Small intestine (tissue), 7 donors: Measurements from ENCODE around the gene DAPK1. TPM values are rescaled to one million over a fixed set of nuclear protein-coding genes. Genes with fewer than 3 reads are reported as not detected.
A peak's percentile ranks its signal among the peaks of the same experiment; 100 is the strongest.

ENCODE experiments used
- DNase-seq, 2 donors: peaks; one replicate each; pipeline versions ENCODE4 v3.0.0 to v3.0.0-alpha.2; 2013
- FAIRE-seq: peaks from 2 replicates; lab custom pipeline; 2012; peaks lifted over from hg19 to GRCh38; lab: Jason Lieb, UNC
- H3K27ac ChIP-seq, 3 donors: one replicate each; pipeline ENCODE4 v1.5.1; 2013; ENCODE audit warnings: low read length in 2 of 3, mild to moderate bottlenecking in 2 of 3, control low read depth in 1 of 3, inconsistent platforms in 1 of 3, low read depth in 1 of 3, moderate library complexity in 1 of 3
- H3K27me3 ChIP-seq, 3 donors: one replicate each; pipeline ENCODE4 v1.6.1; 2013; ENCODE audit warnings: low read length in 3 of 3, inconsistent platforms in 1 of 3; ENCODE audit not compliant: control insufficient read depth in 3 of 3, insufficient read depth in 3 of 3
- H3K36me3 ChIP-seq, 3 donors: one replicate each; pipeline ENCODE4 v1.6.1; 2013; ENCODE audit warnings: low read length in 3 of 3, inconsistent platforms in 1 of 3, low read depth in 1 of 3, mild to moderate bottlenecking in 1 of 3, moderate library complexity in 1 of 3; ENCODE audit not compliant: control insufficient read depth in 3 of 3, insufficient read depth in 2 of 3
- H3K4me1 ChIP-seq, 3 donors: one replicate each; pipeline ENCODE4 v1.6.1; 2013; ENCODE audit warnings: low read length in 2 of 3, inconsistent platforms in 1 of 3, low read depth in 1 of 3, mild to moderate bottlenecking in 1 of 3, moderate library complexity in 1 of 3; ENCODE audit not compliant: control insufficient read depth in 3 of 3, insufficient read depth in 2 of 3
- H3K4me3 ChIP-seq, 3 donors: one replicate each; pipeline ENCODE4 v1.5.1; 2013; ENCODE audit warnings: low read length in 3 of 3, control low read depth in 1 of 3, inconsistent platforms in 1 of 3, low read depth in 1 of 3, mild to moderate bottlenecking in 1 of 3, moderate library complexity in 1 of 3
- H3K9me3 ChIP-seq, 2 donors: one replicate each; pipeline ENCODE4 v1.6.1; 2013; ENCODE audit warnings: low read depth in 1 of 2, low read length in 1 of 2; ENCODE audit not compliant: control insufficient read depth in 2 of 2, insufficient read depth in 1 of 2
- whole genome bisulfite sequencing, 3 donors: extraction: QIAGEN DNeasy Blood & Tissue Kit; methylation state at CpG; one replicate each; pipeline ENCODE4 v1.1.7; 2013; 5-methylcytosine and 5-hydroxymethylcytosine counted together
- polyA plus RNA-seq, 4 donors: library from polyadenylated mRNA; stranded (reverse) in 3 of 4; unstranded in 1 of 4; fragments of 200-250 nt in 3 of 4; fragments of 120-200 nt in 1 of 4; gene quantifications; one replicate each; pipeline versions ENCODE4 v1.2.1 to v1.2.3, GENCODE V29; 2013
- donor health status: healthy with polysubstance abuse.
- donor health status: control.
- donor health status: control.
- donor health status: Bipolar disorder and iron deficiency.
- donor health status: healthy.

The DAPK1 gene
- polyA plus RNA-seq, 4 donors, result 6.8 to 21.7 (median 9.6) TPM

DNA sequence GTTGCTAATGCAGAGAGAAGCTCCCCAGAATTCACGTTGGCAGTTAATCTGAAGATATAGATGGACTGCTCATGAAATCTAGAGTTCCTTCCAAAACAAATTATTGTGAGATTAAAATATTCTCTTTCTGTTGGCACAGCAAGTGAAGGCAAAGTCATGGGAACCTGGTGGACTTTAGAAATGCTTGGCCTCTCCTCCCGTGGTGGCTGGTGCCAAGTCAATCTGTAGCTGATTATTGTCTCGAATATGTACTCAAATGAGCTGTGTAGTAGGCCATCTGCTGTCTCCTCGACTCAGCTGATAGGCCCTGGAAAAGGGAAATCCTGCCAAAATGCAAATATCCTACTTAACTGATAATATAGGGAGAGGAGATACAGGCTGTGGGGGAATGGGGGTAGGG is 69.3 kb downstream of the DAPK1 start:
- 11 to 35% (median 23%) methylated on average over 4 of the region's 4 CpGs for WGBS, 3 donors
- no peak overlapping the region for H3K27ac ChIP-seq
- DNase-seq, result peak in 1 of 2 donors; percentile 82

DNA sequence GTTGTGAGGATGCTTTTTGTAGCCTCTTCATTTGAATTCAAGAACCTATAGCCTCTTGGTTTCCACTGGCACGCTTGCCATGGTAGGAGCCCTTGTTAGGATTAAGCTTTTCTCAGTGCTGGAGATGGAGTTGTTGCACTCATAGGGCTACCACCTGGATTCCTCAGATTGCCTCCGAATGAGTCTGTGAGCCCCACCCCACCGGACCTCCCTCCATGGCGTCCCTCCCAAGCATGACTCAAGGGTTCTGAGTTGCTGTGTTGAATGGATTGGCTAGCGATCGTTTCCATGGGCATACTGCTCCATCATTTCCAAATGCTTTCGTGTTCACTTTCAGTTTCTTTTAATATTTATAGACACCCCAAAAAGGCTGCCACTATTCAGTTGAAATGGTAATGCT is 69.9 kb downstream of the DAPK1 start:
- no peak for FAIRE-seq
- no peak overlapping the region for H3K27ac ChIP-seq
- no peak overlapping the region for H3K4me3 ChIP-seq
- H3K27me3 ChIP-seq, result peaks cover 0 to 4% (median 0%) of the 10 kb centered on the region in 3 donors
- peaks cover 0 to 2% (median 0%) of the 10 kb centered on the region in 3 donors for H3K36me3 ChIP-seq
- H3K4me1 ChIP-seq, result peaks cover 9 to 37% (median 17%) of the 10 kb centered on the region in 3 donors
- no peak for DNase-seq
- 51 to 70% (median 67%) methylated on average over 7 of the region's 7 CpGs for WGBS, 3 donors
- no peaks in the 10 kb centered on the region for H3K9me3 ChIP-seq

More for the DNA sequence above, 69.3 kb downstream of the DAPK1 start:
- peaks cover 0 to 2% (median 0%) of the 10 kb centered on the region in 3 donors for H3K36me3 ChIP-seq
- no peaks in the 10 kb centered on the region for H3K9me3 ChIP-seq
- H3K27me3 ChIP-seq, result peaks cover 0 to 4% (median 0%) of the 10 kb centered on the region in 3 donors
- no peak overlapping the region for H3K4me3 ChIP-seq
- H3K4me1 ChIP-seq, result peaks cover 9 to 37% (median 17%) of the 10 kb centered on the region in 3 donors
- FAIRE-seq, result no peak

- H3K9me3 ChIP-seq, result no peaks in the 10 kb centered on the region
- peaks cover 9 to 37% (median 17%) of the 10 kb centered on the region in 3 donors for H3K4me1 ChIP-seq
- no peak for DNase-seq
- peaks cover 0 to 2% (median 0%) of the 10 kb centered on the region in 3 donors for H3K36me3 ChIP-seq
- FAIRE-seq, result no peak
- 81 to 84% (median 82%) methylated on average over 9 of the region's 9 CpGs for WGBS, 3 donors
- no peak overlapping the region for H3K27ac ChIP-seq
- H3K4me3 ChIP-seq, result no peak overlapping the region
- H3K27me3 ChIP-seq, result peaks cover 0 to 4% (median 0%) of the 10 kb centered on the region in 3 donors
Observed at GRCh38 chr9:87567983-87568382, 70.3 kb downstream of the DAPK1 start.

GRCh38 chr9:87568401-87568800 is 70.7 kb downstream of the DAPK1 start:
- DNase-seq (no peak), FAIRE-seq (no peak)
- Histone ChIP-seq H3K36me3 (peaks cover 0 to under 1% (median 0%) of the 10 kb centered on the region in 3 donors), H3K4me1 (peaks cover 9 to 37% (median 21%) of the 10 kb centered on the region in 3 donors), H3K9me3 (no peaks in the 10 kb centered on the region), H3K4me3 (no peak overlapping the region), H3K27me3 (peaks cover 0 to 4% (median 0%) of the 10 kb centered on the region in 3 donors), H3K27ac (no peak overlapping the region)
- WGBS, 3 donors, result 90 to 95% (median 95%) methylated on average over 3 of the region's 3 CpGs

- Histone ChIP-seq H3K9me3 (no peaks in the 10 kb centered on the region), H3K4me3 (no peak overlapping the region), H3K36me3 (no peaks in the 10 kb centered on the region), H3K27ac (peak overlapping the region in 2 of 3 donors; percentile 54 to 73), H3K4me1 (peaks cover 9 to 37% (median 21%) of the 10 kb centered on the region in 3 donors), H3K27me3 (peaks cover 0 to 4% (median 0%) of the 10 kb centered on the region in 3 donors)
- DNase-seq (peak; percentile 90 to 97), FAIRE-seq (no peak)
- WGBS, 3 donors, result 18 to 61% (median 29%) methylated on average over 6 of the region's 6 CpGs
Observed at GRCh38 chr9:87569008-87569509, 71.4 kb downstream of the DAPK1 start.

- no peak for FAIRE-seq
- H3K4me1 ChIP-seq, result peaks cover 9 to 37% (median 21%) of the 10 kb centered on the region in 3 donors
- no peaks in the 10 kb centered on the region for H3K9me3 ChIP-seq
- H3K36me3 ChIP-seq, result no peaks in the 10 kb centered on the region
- peaks cover 0 to 4% (median 0%) of the 10 kb centered on the region in 3 donors for H3K27me3 ChIP-seq
- H3K27ac ChIP-seq, result peak overlapping the region in 2 of 3 donors; percentile 54 to 73
- WGBS, 3 donors, result 2 to 12% (median 3%) methylated on average over 5 of the region's 5 CpGs
- H3K4me3 ChIP-seq, result no peak overlapping the region
- peak in 1 of 2 donors; percentile 49 for DNase-seq
Observed at GRCh38 chr9:87569518-87569917, 71.9 kb downstream of the DAPK1 start.

DNA sequence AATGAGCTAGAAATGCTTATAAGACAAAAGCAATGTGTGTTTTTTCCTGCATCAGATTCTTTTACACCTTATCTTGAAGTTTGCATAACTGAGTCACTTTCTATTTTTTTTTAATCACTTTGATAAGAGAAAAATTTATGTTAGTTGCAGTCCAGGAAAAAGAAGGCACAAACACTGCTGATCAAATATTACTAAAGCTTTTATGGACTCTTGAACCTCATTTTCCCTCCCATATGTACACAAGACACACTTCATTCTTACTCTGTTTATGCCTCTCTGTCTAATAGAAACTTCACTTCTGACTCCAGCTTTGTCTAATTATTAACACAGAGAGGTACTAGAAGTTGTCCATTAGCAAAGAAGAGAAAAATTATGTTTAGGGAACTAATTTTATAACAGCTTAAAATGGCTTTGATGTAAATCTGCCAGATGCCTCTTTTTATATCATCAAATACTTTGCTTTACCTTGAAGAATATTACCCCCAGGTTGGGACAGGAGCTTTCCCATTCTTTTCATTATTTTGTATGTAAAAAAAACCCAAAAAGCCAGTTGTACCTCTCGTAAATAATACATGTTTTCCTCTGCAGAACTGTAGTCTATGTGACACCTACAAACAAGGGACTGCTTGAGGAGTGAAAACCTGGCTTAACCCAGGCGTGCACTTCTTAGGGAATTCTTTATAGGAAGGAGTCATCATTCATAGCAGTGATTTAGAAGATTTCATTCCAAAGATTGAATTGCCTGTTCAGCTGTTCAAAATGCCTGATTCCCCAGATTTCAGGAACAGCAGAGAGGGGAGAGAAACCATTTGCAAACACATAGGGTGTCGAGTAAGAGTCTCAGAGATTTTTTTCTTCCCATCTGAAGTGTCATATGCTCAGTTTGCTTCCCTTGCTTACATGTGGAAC is 72.6 kb downstream of the DAPK1 start:
- Histone ChIP-seq H3K4me1 (peaks cover 9 to 37% (median 21%) of the 10 kb centered on the region in 3 donors), H3K27me3 (peaks cover 0 to 4% (median 0%) of the 10 kb centered on the region in 3 donors), H3K9me3 (no peaks in the 10 kb centered on the region), H3K4me3 (no peak overlapping the region), H3K36me3 (no peaks in the 10 kb centered on the region), H3K27ac (peak overlapping the region in 2 of 3 donors; percentile 17 to 30)
- 7 to 57% (median 30%) methylated on average over 3 of the region's 3 CpGs for WGBS, 3 donors
- DNase-seq, result peak; percentile 81 to 95
- FAIRE-seq, result peak; percentile 73

- no peaks in the 10 kb centered on the region for H3K36me3 ChIP-seq
- no peak for DNase-seq
- WGBS, 3 donors, result 86 to 94% (median 91%) methylated on average over 6 of the region's 6 CpGs
- peaks cover 0 to 4% (median 0%) of the 10 kb centered on the region in 3 donors for H3K27me3 ChIP-seq
- peaks cover 9 to 37% (median 18%) of the 10 kb centered on the region in 3 donors for H3K4me1 ChIP-seq
- no peak overlapping the region for H3K27ac ChIP-seq
- FAIRE-seq, result no peak
- H3K4me3 ChIP-seq, result no peak overlapping the region
- H3K9me3 ChIP-seq, result no peaks in the 10 kb centered on the region
Observed at GRCh38 chr9:87572719-87573118, 75.1 kb downstream of the DAPK1 start.
